HepG2 (cell line): Measurements from ENCODE around the gene NIT2. TPM values are rescaled to one million over a fixed set of nuclear protein-coding genes. Genes with fewer than 3 reads are reported as not detected.

Experiments used
- ATAC-seq: fragments of 200-7000 bp; cut with Tn5 transposase; 3 replicates; pipeline ENCODE4 v1.9.1; 2020; ENCODE audit warnings: mild to moderate bottlenecking, moderate library complexity
- BruUV-seq: library from RNA; stranded (reverse); fragments of 400-500 nt; replicated peaks from 2 replicates; lab custom pipeline; 2021; lab: Mats Ljungman, UMichigan
- CTCF ChIA-PET: fragments of 300-600 bp; formaldehyde crosslinking; extraction: SDS; loops from one replicate; lab custom pipeline; 2021; ENCODE audit warnings: low total read pairs, inconsistent platforms, low intra/inter-chr PET ratio; lab: Yijun Ruan, JAX
- POLR2A ChIA-PET: fragments of 350-600 bp; sonication (Branson Sonifier 250); formaldehyde crosslinking; loops from one replicate; lab custom pipeline; 2020; ENCODE audit warnings: antibody characterized with exemption, inconsistent platforms; lab: Yijun Ruan, JAX
- DNase-seq: peaks from one replicate; pipeline ENCODE4 v3.0.0-alpha.2; 2015; ENCODE audit warnings: low spot score
- FAIRE-seq: peaks from 3 replicates; lab custom pipeline; 2011; peaks lifted over from hg19 to GRCh38; lab: Jason Lieb, UNC
- H2AFZ ChIP-seq: one replicate; pipeline ENCODE4 v1.6.1; 2011; ENCODE audit warnings: low read length, inconsistent platforms
- H3K27ac ChIP-seq: fragments of 300-600 bp; 3 replicates; pipeline ENCODE4 v1.8.0; 2011; ENCODE audit warnings: mixed run types, mild to moderate bottlenecking, mixed read lengths, low read length, inconsistent platforms; ENCODE audit not compliant: insufficient read depth; ENCODE audit errors: extremely low read length
- H3K27me3 ChIP-seq, 2 experiments: fragments of 200-600 bp in 1 of 2; 2 replicates in 1 of 2; 3 replicates in 1 of 2; pipeline versions ENCODE4 v1.6.0 to v1.8.0; 2011; ENCODE audit warnings: low read length in 2 of 2, mild to moderate bottlenecking in 2 of 2, moderate library complexity in 2 of 2, inconsistent platforms in 1 of 2; ENCODE audit not compliant: insufficient read depth in 2 of 2, control insufficient read depth in 1 of 2
- H3K36me3 ChIP-seq, 2 experiments: fragments of 200-600 bp in 1 of 2; replicated peaks in 1 of 2; 2 replicates in 1 of 2; 3 replicates in 1 of 2; pipeline versions ENCODE4 v1.5.1 to v1.8.0; 2011; ENCODE audit warnings: low read length in 2 of 2, inconsistent platforms in 1 of 2; ENCODE audit not compliant: insufficient read depth in 2 of 2, control insufficient read depth in 1 of 2
- H3K4me1 ChIP-seq: 2 replicates; pipeline ENCODE4 v1.5.1; 2012; ENCODE audit warnings: low read length, inconsistent platforms; ENCODE audit not compliant: insufficient read depth
- H3K4me2 ChIP-seq: 2 replicates; pipeline ENCODE4 v1.6.0; 2011; ENCODE audit warnings: low read depth, low read length, inconsistent platforms
- H3K4me3 ChIP-seq, 3 experiments: fragments of 200-600 bp in 1 of 3; sonication (generic), shearing (Covaris generic) in 1 of 3; replicated peaks in 1 of 3; 2 replicates each; pipeline ENCODE4 v1.5.1; 2011 to 2016; ENCODE audit warnings: low read length in 3 of 3, inconsistent platforms in 2 of 3, low read depth in 2 of 3, mild to moderate bottlenecking in 2 of 3, control low read depth in 1 of 3, mixed read lengths in 1 of 3; ENCODE audit not compliant: insufficient read depth in 1 of 3
- H3K79me2 ChIP-seq: one replicate; pipeline ENCODE4 v1.6.1; 2011; ENCODE audit warnings: low read length, inconsistent platforms; ENCODE audit not compliant: insufficient read depth
- H3K9ac ChIP-seq: 2 replicates; pipeline ENCODE4 v1.6.0; 2011; ENCODE audit warnings: mild to moderate bottlenecking, low read depth, low read length, inconsistent platforms; ENCODE audit not compliant: insufficient read depth
- H3K9me3 ChIP-seq: 2 replicates; pipeline ENCODE4 v1.5.1; 2012; ENCODE audit warnings: mild to moderate bottlenecking, low read length
- H4K20me1 ChIP-seq: 2 replicates; pipeline ENCODE4 v1.6.0; 2011; ENCODE audit warnings: inconsistent platforms, mild to moderate bottlenecking, low read length, moderate library complexity; ENCODE audit not compliant: insufficient read depth
- HDAC1 ChIP-seq: sonication (generic); formaldehyde crosslinking; IDR thresholded peaks from 2 replicates; pipeline ENCODE4 v1.5.1; 2020; ENCODE audit warnings: mild to moderate bottlenecking, missing genetic modification reagents
- HOXA9 ChIP-seq: sonication (generic); formaldehyde crosslinking; IDR thresholded peaks from 2 replicates; pipeline ENCODE4 v1.8.1; 2022; ENCODE audit warnings: missing genetic modification reagents, mild to moderate bottlenecking, moderate library complexity, borderline replicate concordance
- MAX ChIP-seq: IDR thresholded peaks from 2 replicates; pipeline ENCODE4 v1.6.1; 2012; ENCODE audit warnings: inconsistent platforms
- MIXL1 ChIP-seq: IDR thresholded peaks from 2 replicates; pipeline ENCODE4 v1.6.1; 2016
- NFATC3 ChIP-seq: sonication (generic); formaldehyde crosslinking; IDR thresholded peaks from 2 replicates; pipeline ENCODE4 v1.5.1; 2020; ENCODE audit warnings: mild to moderate bottlenecking, missing genetic modification reagents
- NFIC ChIP-seq: IDR thresholded peaks from 2 replicates; pipeline ENCODE4 v1.6.1; 2012; ENCODE audit warnings: mild to moderate bottlenecking, low read length, inconsistent platforms
- POLR2AphosphoS5 ChIP-seq: IDR thresholded peaks from 2 replicates; pipeline ENCODE4 v1.6.1; 2012; ENCODE audit warnings: low read depth, low read length
- POLR2G ChIP-seq: fragments of 200-400 bp; formaldehyde crosslinking; IDR thresholded peaks from 2 replicates; pipeline ENCODE4 v1.6.1; 2018; ENCODE audit warnings: mild to moderate bottlenecking, low read depth, low read length, moderate library complexity
- RORA ChIP-seq: sonication (generic); formaldehyde crosslinking; IDR thresholded peaks from 2 replicates; pipeline ENCODE4 v1.5.0; 2020; ENCODE audit warnings: mild to moderate bottlenecking, missing genetic modification reagents, moderate library complexity
- SIN3A ChIP-seq: IDR thresholded peaks from 2 replicates; pipeline ENCODE4 v1.6.1; 2011; ENCODE audit warnings: low read depth, mild to moderate bottlenecking, control low read depth, low read length, borderline replicate concordance
- SP2 ChIP-seq: sonication (generic); formaldehyde crosslinking; IDR thresholded peaks from 2 replicates; pipeline ENCODE4 v1.5.1; 2020; ENCODE audit warnings: mild to moderate bottlenecking, missing genetic modification reagents
- STAT5B ChIP-seq: sonication (generic); formaldehyde crosslinking; IDR thresholded peaks from 2 replicates; pipeline ENCODE4 v1.4.0; 2020; ENCODE audit warnings: missing genetic modification reagents
- TBX2 ChIP-seq: sonication (generic); formaldehyde crosslinking; IDR thresholded peaks from 2 replicates; pipeline ENCODE4 v1.5.0; 2020; ENCODE audit warnings: missing genetic modification reagents, mild to moderate bottlenecking, borderline replicate concordance
- TEF ChIP-seq: sonication (generic); formaldehyde crosslinking; IDR thresholded peaks from 2 replicates; pipeline ENCODE4 v1.5.0; 2020; ENCODE audit warnings: missing genetic modification reagents
- ZBTB46 ChIP-seq: sonication (generic); formaldehyde crosslinking; IDR thresholded peaks from 2 replicates; pipeline ENCODE4 v1.4.0; 2020; ENCODE audit warnings: mild to moderate bottlenecking, missing genetic modification reagents, borderline replicate concordance
- ZNF10 ChIP-seq: sonication (generic); formaldehyde crosslinking; IDR thresholded peaks from 2 replicates; pipeline ENCODE4 v1.4.0; 2020; ENCODE audit warnings: mild to moderate bottlenecking, low read depth, missing genetic modification reagents, borderline replicate concordance
- ZNF18 ChIP-seq: sonication (generic); formaldehyde crosslinking; IDR thresholded peaks from 2 replicates; pipeline ENCODE4 v1.8.0; 2022; ENCODE audit warnings: mild to moderate bottlenecking, missing genetic modification reagents; ENCODE audit not compliant: insufficient replicate concordance
- ZNF225 ChIP-seq: sonication (generic); formaldehyde crosslinking; IDR thresholded peaks from 2 replicates; pipeline ENCODE4 v1.4.0; 2020; ENCODE audit warnings: mild to moderate bottlenecking, missing genetic modification reagents
- ZNF33B ChIP-seq: sonication (generic); formaldehyde crosslinking; IDR thresholded peaks from 2 replicates; pipeline ENCODE4 v1.5.1; 2020; ENCODE audit warnings: mild to moderate bottlenecking, missing genetic modification reagents
- ZNF558 ChIP-seq: sonication (generic); formaldehyde crosslinking; IDR thresholded peaks from 2 replicates; pipeline ENCODE4 v1.9.0; 2022; ENCODE audit warnings: mild to moderate bottlenecking, missing genetic modification reagents, borderline replicate concordance
- ZNF792 ChIP-seq: IDR thresholded peaks from 2 replicates; pipeline ENCODE4 v1.6.1; 2016
- WGBS: methylation state at CpG from one replicate; pipeline ENCODE4 v1.1.6; 2017; ENCODE audit warnings: low lambda C conversion rate; 5-methylcytosine and 5-hydroxymethylcytosine counted together
- in situ Hi-C: cut with HindIII; loops from 2 replicates; pipeline ENCODE4 v1.10.0; 2017; ENCODE audit warnings: low pct_unique_long_range_greater_than_20kb; ENCODE audit not compliant: extremely low pct_ligation_motif_present
- intact Hi-C: fragments of 100-400 bp; cut with micrococcal nuclease; formaldehyde crosslinking; loops from one replicate; pipeline ENCODE4 v1.10.0; 2022; ENCODE audit not compliant: unreplicated experiment
- polyA plus RNA-seq, 8 experiments: library from polyadenylated mRNA; depleted of rRNA in 3 of 8; stranded (reverse) in 7 of 8; unstranded in 1 of 8; fragments of >200 nt; fragmentation: Illumina TruSeq in 4 of 8; extraction: Trizol in 4 of 8; gene quantifications; 2 replicates each; pipeline versions ENCODE4 v1.2.1 to v1.2.3, GENCODE V29; 2011 to 2016; ENCODE audit warnings: low read depth in 4 of 8, missing spikeins in 1 of 8, mixed read lengths in 1 of 8; ENCODE audit not compliant: insufficient read depth in 1 of 8
- total RNA-seq, 5 experiments: library from RNA; depleted of rRNA; stranded (reverse); fragments of >200 nt; fragmentation: Illumina TruSeq; extraction: Trizol; gene quantifications; 2 replicates each; pipeline ENCODE4 v1.2.3, GENCODE V29; 2016; ENCODE audit warnings: low read depth in 1 of 5

NIT2 gene
- total and polyA plus RNA-seq, 2 of the 13 experiments (the other 11 are each of a cell fraction or from before 2014, with no cell fraction given) = 43.4 to 49.1 TPM

GRCh38 chr3:100401674-100402041 lies 67.1 kb downstream of the NIT2 start (continued):
- TF ChIP-seq NFIC = peak; percentile 9; the same call in 1 of the 2 replicates
- 0 out of 2 replicates have a peak, but pooled peaks have one; percentile 19 for TF ChIP-seq ZNF792 (CRISPR knock-in tag)
- TF ChIP-seq POLR2G = no peak
- no peak for TF ChIP-seq NFATC3 (CRISPR knock-in tag)
- no peak for TF ChIP-seq HOXA9
- TF ChIP-seq SIN3A = 0 out of 2 replicates have a peak, but pooled peaks have one; percentile 13
- TF ChIP-seq ZNF33B (CRISPR knock-in tag) = no peak
- peak; percentile 49 for TF ChIP-seq ZNF18 (CRISPR knock-in tag)
- TF ChIP-seq STAT5B = no peak
- TF ChIP-seq ZBTB46 = no peak

GRCh38 chr3:100402256-100402655 lies 67.7 kb downstream of the NIT2 start:
- H3K4me1 ChIP-seq = peaks cover 51% of the 10 kb centered on the region
- intact Hi-C loops (loop anchor here (10.0 kb wide), 1 partner anchor 327 kb away; no protein-coding TSS in a partner anchor), in situ Hi-C loops (no loop called here)
- H3K27me3 ChIP-seq = no peaks in the 10 kb centered on the region; a peak in 1 of 5 replicates
- TF ChIP-seq HDAC1 (CRISPR knock-in tag) (0 out of 2 replicates have a peak, but pooled peaks have one; percentile 5), MIXL1 (CRISPR knock-in tag) (no peak), ZNF558 (CRISPR knock-in tag) (0 out of 2 replicates have a peak, but pooled peaks have one; percentile 11), TEF (CRISPR knock-in tag) (0 out of 2 replicates have a peak, but pooled peaks have one; percentile 28), MAX (no peak), TBX2 (CRISPR knock-in tag) (no peak), SP2 (CRISPR knock-in tag) (no peak), ZNF10 (CRISPR knock-in tag) (no peak), ZNF225 (CRISPR knock-in tag) (no peak), RORA (CRISPR knock-in tag) (0 out of 2 replicates have a peak, but pooled peaks have one; percentile 48), POLR2AphosphoS5 (peak; percentile 19; the same call in 1 of the 2 replicates)
- H3K4me3 ChIP-seq = peak overlapping the region; percentile 56 to 99 (median 96)
- H3K9me3 ChIP-seq = 0 out of 2 replicates have a peak, but pooled peaks cover 4% of the 10 kb centered on the region
- no peak for ATAC-seq
- ChIA-PET CTCF (no interaction called here), POLR2A (interaction anchor here (0.8 to 3.7 kb wide), 17 partner anchors 9 to 584 kb away, joined by 3 to 44 read pairs (median 5); partner anchors contain the start of genes CMSS1, NIT2, TBC1D23 and TFG)
- peaks cover 22% of the 10 kb centered on the region for H4K20me1 ChIP-seq
- no peak for DNase-seq
- no TSS peak for BruUV-seq
- no peak overlapping the region for H2AFZ ChIP-seq
- H3K36me3 ChIP-seq = no peaks in the 10 kb centered on the region; a peak in 1 of 5 replicates
- H3K9ac ChIP-seq = peak overlapping the region; percentile 91
- no peak for FAIRE-seq
- H3K79me2 ChIP-seq = peaks cover 85% of the 10 kb centered on the region
- peak overlapping the region; percentile 87 for H3K4me2 ChIP-seq
- H3K27ac ChIP-seq = peak overlapping the region; percentile 93
- WGBS = 8% methylated on average over 2 of the region's 2 CpGs
